Keratinocyte (primary cell): ENCODE measurements around the gene FBXO47. TPM values are rescaled to one million over a fixed set of nuclear protein-coding genes. Genes with fewer than 3 reads are reported as not detected.

Source experiments
- DNase-seq: peaks from one replicate; pipeline ENCODE4 v3.0.0-alpha.2; 2011; ENCODE audit warnings: low read depth, missing footprints, low spot score
- FAIRE-seq: peaks from 2 replicates; lab custom pipeline; 2011; peaks lifted over from hg19 to GRCh38; lab: Jason Lieb, UNC
- H2AFZ ChIP-seq: 2 replicates; pipeline ENCODE4 v1.6.0; 2012; ENCODE audit warnings: low read length, control low read depth, inconsistent platforms; ENCODE audit not compliant: control insufficient read depth
- H3K27ac ChIP-seq: 2 replicates; pipeline ENCODE4 v1.5.1; 2011; ENCODE audit warnings: low read length; ENCODE audit not compliant: control insufficient read depth, insufficient read depth
- H3K27me3 ChIP-seq: 3 replicates; pipeline ENCODE4 v1.6.0; 2011; ENCODE audit warnings: low read length; ENCODE audit not compliant: control insufficient read depth, insufficient read depth; ENCODE audit errors: extremely low read depth
- H3K36me3 ChIP-seq, 2 experiments: 2 replicates in 1 of 2; 3 replicates in 1 of 2; pipeline ENCODE4 v1.5.1; 2011; ENCODE audit warnings: low read length in 2 of 2, mild to moderate bottlenecking in 1 of 2; ENCODE audit not compliant: control insufficient read depth in 2 of 2, insufficient read depth in 2 of 2; ENCODE audit errors: extremely low read depth in 1 of 2
- H3K4me1 ChIP-seq: 3 replicates; pipeline ENCODE4 v1.5.1; 2011; ENCODE audit warnings: low read length; ENCODE audit not compliant: control insufficient read depth, insufficient read depth; ENCODE audit errors: extremely low read depth
- H3K4me2 ChIP-seq: 3 replicates; pipeline ENCODE4 v1.6.0; 2011; ENCODE audit warnings: low read depth, low read length; ENCODE audit not compliant: control insufficient read depth, insufficient read depth; ENCODE audit errors: extremely low read depth
- H3K4me3 ChIP-seq, 3 experiments: fragments of 200-600 bp in 1 of 3; sonication (generic) in 1 of 3; 2 replicates in 2 of 3; 3 replicates in 1 of 3; pipeline ENCODE4 v1.5.1; 2011 to 2016; ENCODE audit warnings: low read length in 3 of 3, mild to moderate bottlenecking in 3 of 3, control low read depth in 2 of 3, inconsistent platforms in 1 of 3, low read depth in 1 of 3, mixed read lengths in 1 of 3, mixed run types in 1 of 3, moderate library complexity in 1 of 3; ENCODE audit not compliant: control insufficient read depth in 2 of 3, insufficient read depth in 2 of 3; ENCODE audit errors: extremely low read depth in 1 of 3
- H3K79me2 ChIP-seq: 2 replicates; pipeline ENCODE4 v1.6.0; 2012; ENCODE audit warnings: low read length; ENCODE audit not compliant: control insufficient read depth, insufficient read depth
- H3K9ac ChIP-seq: 3 replicates; pipeline ENCODE4 v1.6.0; 2011; ENCODE audit warnings: low read length; ENCODE audit not compliant: control insufficient read depth, insufficient read depth; ENCODE audit errors: extremely low read depth
- H3K9me1 ChIP-seq: 3 replicates; pipeline ENCODE4 v1.6.0; 2011; ENCODE audit warnings: low read length; ENCODE audit not compliant: control insufficient read depth, insufficient read depth; ENCODE audit errors: extremely low read depth
- H3K9me3 ChIP-seq: 2 replicates; pipeline ENCODE4 v1.5.1; 2012; ENCODE audit warnings: low read depth, low read length; ENCODE audit not compliant: control insufficient read depth
- H4K20me1 ChIP-seq: 3 replicates; pipeline ENCODE4 v1.6.0; 2011; ENCODE audit warnings: low read length; ENCODE audit not compliant: control insufficient read depth, insufficient read depth; ENCODE audit errors: extremely low read depth
- CTCF ChIP-seq, 3 experiments: IDR thresholded peaks in 1 of 3; conservative IDR thresholded peaks in 1 of 3; optimal IDR thresholded peaks in 1 of 3; 2 replicates in 2 of 3; 3 replicates in 1 of 3; pipeline versions ENCODE3 to v1.5.1; 2011; ENCODE audit warnings: low read length in 3 of 3, mild to moderate bottlenecking in 3 of 3, moderate library complexity in 2 of 3, control low read depth in 1 of 3, inconsistent platforms in 1 of 3; ENCODE audit not compliant: insufficient read depth in 2 of 3; ENCODE audit errors: extremely low read depth in 1 of 3
- EZH2 ChIP-seq: IDR thresholded peaks from one replicate; pipeline ENCODE4 v1.6.1; 2012; ENCODE audit warnings: inconsistent platforms, mild to moderate bottlenecking, low read length, moderate library complexity
- dilution Hi-C: fragments of 300-500 bp; cut with MboI; formaldehyde crosslinking; loops from one replicate; pipeline ENCODE4 v1.7.0; 2020; ENCODE audit warnings: low sequenced_read_pairs; ENCODE audit not compliant: extremely low pct_ligation_motif_present
- polyA plus RNA-seq, 5 experiments: library from polyadenylated mRNA; depleted of rRNA in 3 of 5; stranded (reverse) in 3 of 5; stranded (forward) in 1 of 5; unstranded in 1 of 5; fragments of >200 nt; gene quantifications; 1 replicate in 1 of 5; 2 replicates in 3 of 5; 3 replicates in 1 of 5; pipeline versions ENCODE4 v1.2.1 to v1.2.3, GENCODE V29; 2011 to 2012; ENCODE audit warnings: missing spikeins in 2 of 5, low read depth in 1 of 5, low replicate concordance in 1 of 5

Gene FBXO47
- polyA plus RNA-seq, 1 donor (not counting 4 experiments of a cell fraction or from before 2014, with no cell fraction given), result not detected

- Histone ChIP-seq H2AFZ (no peak overlapping the region), H3K27me3 (no peaks in the 10 kb centered on the region), H3K27ac (no peak overlapping the region), H3K9me3 (no peaks in the 10 kb centered on the region), H3K9me1 (no peaks in the 10 kb centered on the region), H3K79me2 (no peaks in the 10 kb centered on the region), H3K4me1 (no peaks in the 10 kb centered on the region), H4K20me1 (no peaks in the 10 kb centered on the region), H3K9ac (no peak overlapping the region), H3K4me3 (no peak overlapping the region), H3K4me2 (no peak overlapping the region), H3K36me3 (no peaks in the 10 kb centered on the region)
- DNase-seq, result no peak
- dilution Hi-C loops, result no loop called here
- no peak for FAIRE-seq
- TF ChIP-seq EZH2, result no peak
- no peak for TF ChIP-seq CTCF (optimal IDR thresholded peaks at IDR 0.05 in 1 of 3, IDR thresholded peaks at IDR 0.05 in 1 of 3, conservative IDR thresholded peaks at IDR 0.05 in 1 of 3; ENCODE audit: extremely low read depth in 1 of 3, insufficient read depth in 2 of 3, low read length in 3 of 3)
Measured at GRCh38 chr17:38947189-38947588, 20.0 kb downstream of the FBXO47 start.

GRCh38 chr17:38943607-38944006 lies 23.6 kb downstream of the FBXO47 start:
- no peaks in the 10 kb centered on the region for H3K79me2 ChIP-seq
- H3K27me3 ChIP-seq, result no peaks in the 10 kb centered on the region
- no peaks in the 10 kb centered on the region for H3K9me3 ChIP-seq
- H2AFZ ChIP-seq, result no peak overlapping the region
- no peak overlapping the region for H3K9ac ChIP-seq
- FAIRE-seq (no peak), DNase-seq (no peak)
- no peaks in the 10 kb centered on the region for H3K4me1 ChIP-seq
- no peak overlapping the region for H3K27ac ChIP-seq
- dilution Hi-C loops, result no loop called here
- H3K4me3 ChIP-seq, result no peak overlapping the region
- no peaks in the 10 kb centered on the region for H3K36me3 ChIP-seq
- H4K20me1 ChIP-seq, result no peaks in the 10 kb centered on the region
- no peak overlapping the region for H3K4me2 ChIP-seq
- H3K9me1 ChIP-seq, result no peaks in the 10 kb centered on the region
- TF ChIP-seq CTCF (optimal IDR thresholded peaks at IDR 0.05 in 1 of 3, IDR thresholded peaks at IDR 0.05 in 1 of 3, conservative IDR thresholded peaks at IDR 0.05 in 1 of 3; ENCODE audit: extremely low read depth in 1 of 3, insufficient read depth in 2 of 3, low read length in 3 of 3), result no peak
- no peak for TF ChIP-seq EZH2
